ENCODE results near the gene VASH1.

The VASH1 gene

DNA sequence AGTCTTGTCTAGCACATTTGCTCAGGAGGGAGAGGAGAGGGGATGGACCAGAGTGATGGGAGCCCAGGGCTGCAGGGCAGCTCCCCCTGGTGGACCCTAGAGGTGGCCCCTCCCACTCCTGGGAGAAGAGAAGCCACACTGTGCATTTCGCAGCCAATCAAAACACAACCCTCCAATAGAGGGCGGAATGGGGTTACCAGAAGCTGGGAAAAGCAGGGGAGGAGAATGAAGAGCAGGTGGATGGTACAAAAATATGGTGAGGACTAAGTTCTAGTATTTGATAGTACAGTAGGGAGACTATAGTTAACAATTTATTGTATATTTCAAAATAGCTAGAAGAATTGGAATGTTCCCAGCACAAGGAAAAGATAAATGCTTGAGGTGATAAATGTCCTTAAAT, 23.6 kb downstream of the VASH1 start:
- DNase-seq (ENCODE audit: low spot score), result peak; percentile 97

DNA sequence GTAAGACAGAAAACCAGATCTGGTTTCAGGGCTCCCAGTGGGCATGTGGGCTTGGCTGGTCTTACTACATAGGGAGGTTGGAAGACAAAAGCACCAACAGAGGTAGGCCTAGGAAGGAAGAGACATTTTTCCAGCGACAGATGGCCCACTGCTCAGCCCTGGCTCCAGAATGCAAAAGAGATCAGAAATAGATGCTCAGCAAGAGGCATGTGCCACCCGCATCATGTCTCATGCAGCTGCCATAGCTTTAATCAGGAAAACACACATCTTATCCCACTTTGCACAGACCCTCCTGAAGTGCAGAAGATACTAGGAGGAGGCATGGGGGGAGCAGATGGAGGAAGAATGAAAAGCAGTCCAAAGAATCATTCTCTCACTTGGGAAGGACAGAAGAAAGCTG, 25.3 kb downstream of the VASH1 start:
- DNase-seq (ENCODE audit: low spot score), result no peak

DNA sequence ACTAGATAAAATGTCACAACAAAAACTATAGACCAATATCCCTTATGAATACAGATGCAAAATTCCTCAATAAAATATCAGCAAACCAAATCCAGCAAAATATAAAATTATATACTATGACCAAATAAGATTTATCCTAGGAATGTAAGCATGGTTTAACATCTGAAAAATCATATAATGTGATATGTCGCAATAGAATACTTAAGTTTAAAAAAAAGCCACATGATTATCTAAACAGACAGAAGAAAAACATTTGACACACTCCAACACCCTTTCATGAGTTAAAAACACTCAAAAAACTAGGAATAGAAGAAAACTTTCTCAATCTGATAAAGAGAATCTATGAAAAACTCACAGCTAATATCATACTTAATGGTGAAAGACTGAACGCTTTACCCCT, 31.2 kb downstream of the VASH1 start:
- DNase-seq (ENCODE audit: low spot score), result no peak

DNA sequence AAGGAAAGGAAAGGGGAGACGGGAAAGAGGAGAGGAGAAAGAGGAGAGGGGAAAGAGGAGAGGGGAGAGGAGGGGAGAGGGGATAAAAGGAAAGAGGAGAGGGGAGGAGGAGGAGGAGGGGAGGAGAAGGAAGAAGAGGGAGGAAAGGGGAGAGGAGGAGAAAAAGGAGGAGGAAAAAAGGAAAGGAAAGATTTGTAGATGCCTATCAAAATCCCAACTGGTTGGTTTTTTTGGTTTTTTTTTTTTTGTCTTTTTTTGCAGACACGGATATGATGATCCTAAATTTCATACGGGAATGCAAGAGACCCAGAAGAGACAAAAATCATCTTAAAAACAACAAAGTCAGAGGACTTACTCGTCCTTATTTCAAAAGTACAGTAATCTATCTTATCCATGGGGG, 32.1 kb downstream of the VASH1 start:
- no peak for DNase-seq (ENCODE audit: low spot score)

DNA sequence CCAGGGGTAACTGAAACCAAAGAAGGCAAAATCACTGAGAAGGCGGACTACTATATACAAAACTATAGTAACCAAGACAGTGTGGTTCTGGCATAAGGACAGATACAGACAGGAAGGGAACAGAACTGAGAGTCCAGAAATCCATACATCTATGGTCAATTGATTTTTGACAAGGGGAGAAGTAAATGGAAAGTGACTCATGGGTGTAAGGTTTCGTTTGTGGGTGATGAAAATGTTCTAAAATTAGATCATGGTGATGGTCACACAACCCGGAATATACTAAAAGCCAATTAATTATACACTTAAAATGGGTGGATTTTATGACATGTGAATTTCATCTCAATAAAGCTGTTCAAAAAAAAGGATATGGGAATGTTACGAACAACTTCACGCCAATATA, 32.7 kb downstream of the VASH1 start:
- no peak for DNase-seq (ENCODE audit: low spot score)

DNA sequence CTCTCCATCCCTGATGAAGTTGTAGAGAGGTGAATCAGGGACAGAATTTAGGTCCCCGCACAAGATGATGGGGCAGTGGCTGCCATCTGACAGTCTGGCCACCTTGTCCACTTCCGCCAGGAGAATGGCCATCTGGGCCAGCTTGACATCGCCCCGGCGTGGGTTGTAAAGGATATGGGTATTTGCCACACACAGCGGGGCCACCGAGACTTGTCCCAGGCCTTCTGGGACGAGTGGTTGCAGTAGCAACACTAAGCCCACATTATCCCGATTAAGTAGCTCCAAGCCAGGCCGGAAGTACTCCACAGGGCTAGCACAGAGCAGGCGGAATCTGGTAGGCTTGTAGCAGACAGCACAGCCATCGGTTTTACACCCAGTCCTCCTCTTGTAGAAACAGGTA, 45.2 kb downstream of the VASH1 start:
- no peak for DNase-seq (ENCODE audit: low spot score)

DNA sequence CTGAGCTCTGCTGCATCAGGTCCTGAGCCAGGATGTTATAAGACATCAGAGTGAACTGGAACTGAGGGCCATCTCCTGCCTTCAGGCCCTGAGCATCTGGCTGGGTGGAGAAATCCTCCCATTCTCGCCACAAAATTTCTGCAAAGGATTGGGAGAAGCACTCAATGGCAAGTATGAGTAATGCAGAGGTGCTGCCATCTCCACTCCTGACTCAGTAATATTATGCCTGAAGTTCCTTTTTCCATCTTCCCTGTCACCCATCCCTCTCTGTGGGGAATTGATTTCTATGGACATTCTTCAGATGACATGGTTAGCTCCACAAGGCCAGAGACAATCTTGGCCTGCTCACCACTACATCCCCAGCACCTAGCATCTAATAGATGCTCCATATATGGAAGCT, 46.7 kb downstream of the VASH1 start:
- no peak for DNase-seq (ENCODE audit: low spot score)

DNA sequence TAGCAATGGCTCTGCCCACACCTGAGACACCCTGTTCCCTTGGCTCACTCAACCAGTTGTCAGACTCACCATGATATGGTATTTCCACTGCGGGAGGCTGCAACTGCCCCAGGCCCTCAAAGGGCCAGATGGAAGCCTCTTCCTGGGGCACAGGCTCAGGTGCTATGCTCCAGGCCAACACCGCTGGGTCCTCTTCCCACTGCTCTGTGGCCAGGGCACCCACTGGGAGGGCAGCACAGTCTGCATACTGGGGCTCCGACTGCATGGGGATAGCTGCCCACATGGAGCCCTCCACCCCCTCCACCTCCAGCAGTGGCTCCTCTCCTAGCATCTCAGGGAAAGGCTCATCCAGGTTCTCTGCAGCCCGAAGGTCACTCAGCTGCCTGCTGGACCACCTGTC, 47.7 kb downstream of the VASH1 start:
- DNase-seq (ENCODE audit: low spot score), result no peak

DNA sequence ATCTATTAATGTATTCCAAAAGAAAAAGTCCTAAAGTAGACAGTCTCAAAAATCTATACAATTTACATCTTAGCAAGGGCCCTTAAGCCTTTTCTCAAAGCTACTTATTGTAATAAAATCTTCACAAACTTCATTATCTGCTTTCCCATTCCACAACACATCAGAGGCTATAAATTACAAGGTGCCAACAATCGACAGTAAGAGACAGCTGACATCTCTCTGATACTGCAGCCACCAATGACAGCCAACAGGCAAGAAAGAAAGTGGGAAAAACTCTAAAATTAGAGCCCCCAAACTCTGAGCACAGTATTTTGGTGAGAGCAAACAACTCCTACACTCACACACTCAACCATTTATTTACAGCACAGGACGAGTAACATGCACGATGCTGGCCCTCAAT, 49.3 kb downstream of the VASH1 start:
- no peak for DNase-seq (ENCODE audit: low spot score)

DNA sequence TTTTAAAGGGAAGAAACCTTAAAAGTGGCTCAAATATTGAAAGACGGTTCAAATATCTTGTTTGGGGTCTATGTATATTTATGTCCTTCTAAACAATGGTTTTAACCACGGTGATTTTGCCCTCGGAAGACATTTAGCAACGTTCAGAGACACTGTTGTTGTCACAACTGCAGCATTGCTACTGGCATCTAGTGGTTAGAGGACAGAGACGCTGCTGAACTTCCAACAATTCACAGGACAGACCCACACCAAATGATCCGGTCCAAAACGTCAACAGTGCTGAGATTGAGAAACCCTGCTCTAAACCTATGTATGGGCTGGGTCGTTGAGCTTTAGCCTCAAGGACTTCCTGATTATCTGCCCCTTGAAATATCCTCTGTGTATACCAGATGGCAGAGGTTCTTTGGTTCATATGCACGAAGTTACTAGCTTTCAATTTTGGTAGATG, 49.7 kb downstream of the VASH1 start:
- DNase-seq (ENCODE audit: low spot score), result peak; percentile 39

DNA sequence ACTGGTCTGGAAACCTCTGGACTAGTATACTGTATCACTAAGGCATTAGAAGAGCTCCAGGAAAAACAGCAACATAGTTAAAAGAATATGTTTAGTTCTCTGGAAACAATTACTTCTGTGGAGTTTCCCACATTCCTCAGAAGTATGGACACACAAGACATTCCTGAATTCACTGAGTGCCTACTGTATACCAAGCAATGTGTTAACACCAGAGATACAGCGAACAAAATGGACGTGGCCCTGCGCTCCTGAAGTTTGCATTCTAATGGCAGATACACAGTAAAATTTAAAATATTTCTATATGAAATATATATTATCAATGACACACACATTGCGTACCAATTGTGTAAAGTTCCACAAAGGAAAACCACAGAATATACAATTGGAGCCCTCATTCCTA, 50.3 kb downstream of the VASH1 start:
- DNase-seq (ENCODE audit: low spot score), result no peak

DNA sequence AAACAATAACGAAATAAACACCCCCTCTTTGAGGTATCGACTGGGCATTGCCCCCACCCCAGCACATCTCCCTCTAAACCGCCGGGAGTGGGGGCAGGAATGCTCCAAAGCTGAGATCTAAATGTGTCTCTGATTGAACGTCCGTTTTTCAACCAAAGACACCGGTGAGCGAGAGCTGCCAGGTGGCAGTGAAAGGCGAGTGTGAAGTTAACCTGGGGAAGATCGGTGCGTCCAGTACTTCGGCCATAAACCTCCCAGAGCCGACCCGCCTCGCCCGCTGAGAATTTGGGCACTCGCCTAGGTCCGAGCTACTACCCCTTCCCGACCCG, 50.8 kb downstream of the VASH1 start:
- DNase-seq (ENCODE audit: low spot score), result peak; percentile 20

DNA sequence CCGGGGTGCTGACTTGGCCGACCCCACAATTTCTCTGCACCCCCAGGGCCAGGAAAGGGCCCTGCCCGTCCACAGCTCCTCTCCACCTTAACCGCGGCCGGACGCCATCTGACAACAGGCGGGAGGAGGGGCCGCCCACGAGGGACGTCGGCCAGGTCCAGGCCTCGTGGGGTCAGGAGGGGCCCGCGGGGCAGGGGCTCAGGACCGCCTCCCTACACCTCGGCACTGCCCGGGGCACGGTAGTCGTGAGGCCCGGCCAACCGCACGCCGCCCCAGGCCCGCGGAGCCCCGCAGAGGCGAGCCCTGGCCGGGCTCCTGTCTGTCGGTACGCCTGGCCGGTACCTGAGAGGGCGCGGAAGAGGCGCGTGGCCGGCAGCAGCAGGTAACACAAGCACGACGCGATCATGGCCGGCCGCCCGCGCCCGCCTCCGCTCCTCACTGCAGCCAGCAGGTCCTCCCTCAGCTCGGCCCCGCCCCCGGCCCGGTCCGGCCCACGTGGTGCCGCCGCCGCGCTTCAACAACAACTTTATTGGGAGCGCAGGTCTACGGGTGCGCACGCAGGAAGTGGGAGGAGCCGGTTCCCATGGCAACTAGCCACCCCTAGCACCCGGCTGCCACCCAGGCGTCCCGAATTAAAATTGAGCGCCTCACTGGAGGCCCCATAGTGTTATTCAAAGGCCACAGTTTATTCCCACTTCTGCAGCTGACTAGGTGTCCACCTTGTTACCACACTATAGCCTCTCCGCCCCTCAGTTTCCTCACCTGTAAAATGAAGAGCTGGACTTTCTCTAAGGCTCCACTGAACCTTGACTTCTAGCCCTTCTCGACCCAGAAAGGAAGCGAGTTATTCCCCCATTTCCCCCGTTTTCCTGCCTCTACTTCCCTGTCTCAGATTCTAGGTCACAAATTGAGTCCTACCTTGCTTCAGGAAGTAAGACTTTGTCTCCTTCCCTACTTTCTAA, 51.4 kb downstream of the VASH1 start, which contains the start of gene ANGEL1:
TSS of gene ANGEL1 (minus strand) at position 461 of the 962 bp plus-strand sequence. CDS start at position 406, 55 bp downstream.
- peak; percentile 69 for DNase-seq (ENCODE audit: low spot score)

DNA sequence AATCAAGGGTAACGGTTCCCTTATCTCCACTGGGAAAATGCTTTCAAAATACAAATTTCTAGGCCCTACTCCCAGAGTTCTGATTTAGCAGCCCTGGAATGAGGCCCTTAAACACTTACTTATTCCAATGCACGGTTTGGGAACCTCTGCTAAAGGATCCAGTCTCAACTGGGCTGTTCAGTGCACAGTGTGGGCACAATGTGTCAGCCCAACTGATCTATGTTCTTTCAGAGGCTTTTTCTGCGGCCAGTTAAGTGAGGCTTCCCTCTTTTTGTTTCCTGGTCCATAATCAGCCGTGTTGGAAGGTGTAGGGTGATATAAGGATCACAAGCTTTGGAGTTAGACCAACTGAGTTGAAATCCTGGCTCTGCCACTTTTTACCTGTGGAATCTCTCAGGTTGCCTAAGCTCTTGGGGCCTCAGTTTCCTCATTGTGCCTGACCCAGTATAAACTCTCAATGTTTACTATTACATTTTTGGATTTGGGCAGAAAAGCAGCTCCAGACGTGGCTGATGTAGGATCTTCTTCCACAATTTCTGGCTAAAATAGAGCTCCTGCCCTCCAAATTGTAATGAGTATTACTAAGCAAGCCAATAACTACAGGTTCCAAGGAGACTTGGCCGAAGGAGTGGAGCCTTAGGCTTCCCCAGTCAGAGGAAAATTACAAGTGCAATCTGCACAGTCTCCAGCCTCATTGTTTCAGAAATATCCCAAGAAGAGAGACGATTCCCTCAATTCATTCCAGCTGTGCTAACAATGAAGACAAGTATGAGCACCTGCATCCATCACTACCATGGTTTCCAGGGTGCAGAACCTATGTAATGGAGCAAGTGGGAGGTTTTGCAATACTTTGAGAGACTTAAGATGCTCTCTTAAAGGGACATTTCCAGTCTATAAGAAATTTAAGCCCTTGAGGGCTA, 53.7 kb downstream of the VASH1 start:
- no peak for DNase-seq (ENCODE audit: low spot score)

DNA sequence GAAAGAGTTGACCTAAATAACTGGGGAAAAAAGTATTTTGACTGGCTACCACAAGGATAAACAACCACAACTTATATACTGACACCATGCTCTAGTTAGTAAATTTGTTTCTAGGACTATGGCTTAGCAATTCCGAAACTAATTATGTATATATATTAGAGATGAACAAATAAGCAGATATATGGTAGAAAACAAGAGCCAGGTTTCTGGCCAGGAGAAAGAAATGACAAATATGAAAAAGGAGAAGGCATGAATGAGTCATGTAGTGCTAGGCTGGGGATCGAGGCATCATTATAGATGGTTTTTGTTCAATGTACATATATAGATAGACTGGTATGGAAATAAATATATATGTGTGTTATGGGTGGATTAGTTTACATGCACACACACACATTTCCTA, 59.4 kb downstream of the VASH1 start:
- no peak for DNase-seq (ENCODE audit: low spot score)

DNA sequence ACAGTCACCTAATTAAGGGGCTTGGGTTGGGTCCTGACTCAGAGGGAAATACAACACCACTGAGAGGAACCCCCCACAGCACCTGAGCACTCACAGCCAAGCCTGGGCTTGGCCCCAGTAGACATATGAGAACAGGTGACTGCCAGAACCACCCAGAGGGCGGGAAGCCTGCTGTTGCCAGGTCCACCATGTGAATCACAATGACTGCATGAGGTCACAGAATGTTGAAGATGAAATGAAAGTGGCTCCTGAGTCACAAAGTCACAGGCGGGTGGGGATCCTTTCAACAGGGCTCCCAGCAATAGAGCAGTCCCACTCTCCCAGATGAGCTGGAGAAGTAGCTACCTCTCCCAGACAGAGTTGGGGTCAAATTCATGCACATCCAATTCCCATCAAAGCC, 64.9 kb downstream of the VASH1 start, which contains the start of gene LRRC74A:
TSS of gene LRRC74A (plus strand) at position 287 of the 400 bp plus-strand sequence. CDS start 290 bp downstream, outside the sequence.
- no peak for DNase-seq (ENCODE audit: low spot score)

DNA sequence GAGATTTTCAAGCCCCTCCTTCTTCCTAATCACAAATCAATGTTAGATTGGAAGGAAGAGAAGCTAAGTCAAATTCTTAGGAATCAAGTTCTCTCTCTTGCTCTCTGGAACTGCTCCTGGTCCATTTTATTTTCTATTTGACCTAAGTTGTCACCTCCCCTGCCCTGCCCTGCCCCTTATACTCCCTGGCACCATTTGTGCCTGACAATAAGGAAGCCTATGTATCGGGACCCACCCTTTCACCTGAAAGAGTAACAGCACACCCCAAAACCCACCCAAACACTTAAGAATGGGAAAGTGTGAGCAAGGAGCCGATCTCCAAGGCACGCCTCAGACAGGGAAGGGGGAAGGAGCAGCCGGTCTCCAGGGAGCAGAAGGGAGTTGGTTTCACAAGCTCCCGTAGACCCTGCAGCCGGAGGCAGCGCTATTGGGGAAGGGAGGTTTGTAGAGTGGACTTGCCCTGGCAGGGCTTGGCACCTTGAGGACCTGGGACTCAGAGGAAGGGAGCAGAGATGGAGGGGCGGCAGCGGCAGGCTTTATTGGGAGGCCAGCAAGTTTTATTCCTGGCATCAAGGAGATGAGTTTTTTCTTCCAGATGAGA, 66.5 kb downstream of the VASH1 start:
- DNase-seq (ENCODE audit: low spot score), result no peak

DNA sequence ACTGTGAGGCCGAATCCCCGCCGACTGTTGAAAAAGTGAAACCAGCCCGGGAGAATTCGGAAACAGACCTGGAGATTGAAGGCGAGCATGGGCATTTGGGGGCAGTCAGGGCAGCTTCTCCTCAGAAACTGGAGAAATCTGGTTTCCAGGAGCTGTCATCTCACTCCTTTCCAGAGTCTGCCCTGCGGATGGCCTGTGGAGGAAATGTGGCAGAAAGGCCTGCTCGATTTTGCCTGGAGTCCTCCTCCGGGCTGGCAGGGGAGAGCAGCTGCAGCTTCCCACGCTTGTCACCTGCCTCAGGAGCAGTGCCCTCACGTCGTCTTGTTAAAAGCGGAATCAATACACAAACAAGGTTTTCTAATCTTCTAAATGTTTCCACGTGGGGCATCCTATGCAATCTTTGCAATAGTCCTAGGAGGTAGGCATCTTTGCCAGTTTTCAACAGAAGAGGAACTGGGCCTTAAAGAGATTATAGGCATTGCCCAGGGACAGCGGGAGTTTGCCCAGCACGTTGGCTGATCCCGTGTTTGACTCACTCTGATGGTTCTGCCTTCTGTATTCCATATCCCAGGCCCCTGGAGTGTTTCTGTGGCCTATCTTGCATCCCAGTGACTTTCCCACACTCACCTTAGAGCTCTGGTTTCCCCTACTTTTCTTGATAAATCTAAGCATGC, 67.2 kb downstream of the VASH1 start:
- no peak for DNase-seq (ENCODE audit: low spot score)

DNA sequence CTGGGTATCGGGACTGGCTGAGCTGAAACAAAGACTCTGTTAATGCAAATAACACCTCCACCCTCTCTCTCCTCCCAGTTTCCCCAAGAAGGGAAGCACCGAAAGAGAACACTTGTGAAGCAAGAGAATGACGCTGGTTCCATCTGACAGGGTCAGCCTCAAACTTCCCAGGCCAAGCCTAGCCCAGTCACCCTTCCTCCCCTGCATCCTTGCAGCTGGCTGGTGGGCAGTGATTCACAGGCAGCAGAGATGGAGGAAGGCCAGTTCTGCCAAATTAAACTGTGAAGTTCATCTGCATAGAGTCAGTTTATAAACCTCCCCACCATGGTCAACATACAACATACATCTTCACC, 67.7 kb downstream of the VASH1 start:
- no peak for DNase-seq (ENCODE audit: low spot score)

DNA sequence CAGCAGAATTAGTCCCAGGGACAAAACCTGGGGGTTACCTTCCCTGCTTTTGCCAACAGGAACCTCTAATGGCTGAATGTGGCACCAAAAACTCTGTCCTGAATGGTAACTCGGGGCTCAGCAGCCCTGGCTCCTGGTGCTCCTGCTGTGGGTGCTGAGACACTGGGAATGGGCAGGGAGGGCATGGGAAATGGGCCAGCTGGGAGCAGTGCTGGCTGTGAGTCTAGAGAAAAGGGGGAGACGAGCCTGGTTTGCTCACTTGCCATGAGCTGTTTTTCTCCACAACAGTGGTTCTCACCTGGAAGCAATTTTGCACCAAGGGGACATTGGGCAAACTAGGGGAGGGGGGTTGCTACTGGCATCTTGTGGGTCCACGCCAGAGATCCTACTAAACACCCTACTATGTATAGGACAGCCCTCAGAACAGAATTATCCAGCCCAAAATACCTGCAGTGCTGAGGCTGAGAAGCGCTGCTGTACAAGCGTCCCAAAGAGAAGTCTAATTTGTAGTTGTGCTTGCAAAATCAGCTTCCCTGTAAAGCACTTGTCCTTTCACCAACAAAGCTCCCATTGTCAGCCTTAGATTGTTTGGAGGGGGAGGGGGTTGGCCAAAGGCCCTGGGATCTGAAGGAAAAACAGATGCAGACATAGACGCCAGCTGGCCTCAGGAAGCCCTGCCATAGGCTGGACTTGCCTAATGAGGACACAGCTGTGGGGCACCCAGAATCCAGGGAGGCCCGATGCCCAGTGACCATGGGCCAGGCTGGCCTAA, 68.6 kb downstream of the VASH1 start:
- DNase-seq (ENCODE audit: low spot score), result peak; percentile 70

DNA sequence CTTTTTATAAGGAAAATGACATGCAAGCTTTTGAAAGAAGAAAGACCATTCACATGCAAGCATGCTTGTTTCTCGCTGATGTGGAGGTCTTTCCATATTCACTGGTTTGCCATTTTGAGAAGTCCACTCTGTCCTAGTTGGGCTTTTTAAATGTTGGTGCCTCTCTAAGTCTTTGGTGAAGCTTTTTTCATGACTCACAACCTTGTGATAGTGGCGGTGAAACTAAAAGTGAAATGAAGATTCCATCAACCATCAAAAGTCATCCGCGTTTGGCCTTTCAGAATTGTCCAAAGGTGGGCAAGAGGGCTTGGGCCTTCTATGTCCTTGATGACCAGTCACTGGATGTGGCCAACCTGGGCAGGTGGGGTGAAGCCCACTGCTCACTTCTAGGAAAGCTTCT, 69.3 kb downstream of the VASH1 start:
- no peak for DNase-seq (ENCODE audit: low spot score)

Data from HuH-7 (cell line).